HK-2 (cell line): Measurements from ENCODE around the gene SEMA3C.

Experiments
- DNase-seq: peaks from one replicate; pipeline ENCODE4 v3.0.0-alpha.2; 2018; ENCODE audit not compliant: unreplicated experiment

SEMA3C gene

GRCh38 chr7:80734011-80734410 lies 184.8 kb downstream of the SEMA3C start:
- no peak for DNase-seq

GRCh38 chr7:80733333-80733915 lies 185.4 kb downstream of the SEMA3C start:
- DNase-seq: no peak

- DNase-seq: no peak
Measured at GRCh38 chr7:80732630-80733029, 186.2 kb downstream of the SEMA3C start.

- DNase-seq: no peak
Measured at GRCh38 chr7:80731281-80731680, 187.6 kb downstream of the SEMA3C start.

- DNase-seq: no peak
Measured at GRCh38 chr7:80729591-80730320, 189.1 kb downstream of the SEMA3C start.

- DNase-seq: no peak
Measured at GRCh38 chr7:80726666-80727065, 192.2 kb downstream of the SEMA3C start.

- DNase-seq: no peak
Measured at GRCh38 chr7:80725181-80725611, 193.7 kb downstream of the SEMA3C start.

GRCh38 chr7:80724249-80724871 lies 194.5 kb downstream of the SEMA3C start:
- DNase-seq: no peak

GRCh38 chr7:80722616-80723195 lies 196.1 kb downstream of the SEMA3C start:
- DNase-seq: peak; percentile 86

GRCh38 chr7:80721883-80722615 lies 196.8 kb downstream of the SEMA3C start:
- DNase-seq: no peak

- DNase-seq: no peak
Measured at GRCh38 chr7:80720146-80720545, 198.7 kb downstream of the SEMA3C start.

GRCh38 chr7:80719261-80719660 lies 199.6 kb downstream of the SEMA3C start:
- no peak for DNase-seq

- DNase-seq: no peak
Measured at GRCh38 chr7:80711531-80711930, 207.3 kb downstream of the SEMA3C start.

- DNase-seq: no peak
Measured at GRCh38 chr7:80708123-80708522, 210.7 kb downstream of the SEMA3C start.

GRCh38 chr7:80707318-80707717 lies 211.5 kb downstream of the SEMA3C start:
- no peak for DNase-seq

- DNase-seq: no peak
Measured at GRCh38 chr7:80705130-80705781, 213.6 kb downstream of the SEMA3C start.

- DNase-seq: no peak
Measured at GRCh38 chr7:80703272-80703671, 215.6 kb downstream of the SEMA3C start.

GRCh38 chr7:80699721-80700256 lies 219.1 kb downstream of the SEMA3C start:
- DNase-seq: no peak

- no peak for DNase-seq
Measured at GRCh38 chr7:80699045-80699638, 219.7 kb downstream of the SEMA3C start.
